Prostate gland (tissue), 2 donors: ENCODE results near the gene SLC23A3.

Experiments
- POLR2A ChIP-seq: fragments of 450-650 bp; IDR thresholded peaks from one replicate; pipeline ENCODE4 v1.6.1; 2016; ENCODE audit warnings: antibody characterized with exemption, mild to moderate bottlenecking
- POLR2AphosphoS5 ChIP-seq: sonication (generic); formaldehyde crosslinking; IDR thresholded peaks from one replicate; pipeline ENCODE4 v1.6.1; 2017; ENCODE audit warnings: antibody characterized with exemption
- TF ChIP-seq, protein P1 (sequence below), 4 experiments: fragments of 200-600 bp in 2 of 4; fragments of 450-650 bp in 2 of 4; sonication (generic) in 2 of 4; IDR thresholded peaks; 1 replicate in 3 of 4; 2 replicates in 1 of 4; pipeline ENCODE4 v1.5.1; 2016 to 2019; ENCODE audit warnings: antibody characterized with exemption in 4 of 4, mild to moderate bottlenecking in 2 of 4, moderate library complexity in 2 of 4

DNA sequence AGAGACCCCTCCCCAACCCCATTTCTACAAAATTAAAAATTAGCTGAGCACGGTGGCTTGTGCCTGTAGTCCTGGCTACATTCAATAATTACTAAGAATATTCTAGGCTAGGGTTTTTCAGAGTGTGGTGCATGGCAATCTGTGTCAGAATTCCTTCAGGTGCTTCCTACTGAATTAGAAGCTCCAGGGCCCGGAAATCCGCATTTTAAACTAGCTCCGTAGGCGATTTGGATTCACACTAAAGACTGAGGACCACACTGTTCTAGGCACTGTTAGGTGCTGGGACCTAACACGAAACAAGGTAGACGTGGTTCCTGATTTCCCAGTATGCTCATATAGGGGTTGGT is 36.1 kb upstream of the SLC23A3 start:
- TF ChIP-seq, protein P1, sequence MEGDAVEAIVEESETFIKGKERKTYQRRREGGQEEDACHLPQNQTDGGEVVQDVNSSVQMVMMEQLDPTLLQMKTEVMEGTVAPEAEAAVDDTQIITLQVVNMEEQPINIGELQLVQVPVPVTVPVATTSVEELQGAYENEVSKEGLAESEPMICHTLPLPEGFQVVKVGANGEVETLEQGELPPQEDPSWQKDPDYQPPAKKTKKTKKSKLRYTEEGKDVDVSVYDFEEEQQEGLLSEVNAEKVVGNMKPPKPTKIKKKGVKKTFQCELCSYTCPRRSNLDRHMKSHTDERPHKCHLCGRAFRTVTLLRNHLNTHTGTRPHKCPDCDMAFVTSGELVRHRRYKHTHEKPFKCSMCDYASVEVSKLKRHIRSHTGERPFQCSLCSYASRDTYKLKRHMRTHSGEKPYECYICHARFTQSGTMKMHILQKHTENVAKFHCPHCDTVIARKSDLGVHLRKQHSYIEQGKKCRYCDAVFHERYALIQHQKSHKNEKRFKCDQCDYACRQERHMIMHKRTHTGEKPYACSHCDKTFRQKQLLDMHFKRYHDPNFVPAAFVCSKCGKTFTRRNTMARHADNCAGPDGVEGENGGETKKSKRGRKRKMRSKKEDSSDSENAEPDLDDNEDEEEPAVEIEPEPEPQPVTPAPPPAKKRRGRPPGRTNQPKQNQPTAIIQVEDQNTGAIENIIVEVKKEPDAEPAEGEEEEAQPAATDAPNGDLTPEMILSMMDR (IDR thresholded peaks at IDR 0.05), result no peak
- TF ChIP-seq POLR2AphosphoS5 (no peak), POLR2A (no peak)
